IPS-NIHi7 (cell line): Measurements from ENCODE around the gene GNG7.
"Not testable (repeated sequence)": the region's sequence is repeated elsewhere in the genome, so short reads cannot be mapped to it uniquely, and the experiment has no call there.

Experiments used
- DNase-seq: peaks from one replicate; pipeline ENCODE4 v3.0.0; 2012; ENCODE audit warnings: mixed read lengths; ENCODE audit errors: extremely low spot score

The GNG7 gene

GRCh38 chr19:2534423-2535013, 168.0 kb downstream of the GNG7 start:
- DNase-seq = no peak

DNA sequence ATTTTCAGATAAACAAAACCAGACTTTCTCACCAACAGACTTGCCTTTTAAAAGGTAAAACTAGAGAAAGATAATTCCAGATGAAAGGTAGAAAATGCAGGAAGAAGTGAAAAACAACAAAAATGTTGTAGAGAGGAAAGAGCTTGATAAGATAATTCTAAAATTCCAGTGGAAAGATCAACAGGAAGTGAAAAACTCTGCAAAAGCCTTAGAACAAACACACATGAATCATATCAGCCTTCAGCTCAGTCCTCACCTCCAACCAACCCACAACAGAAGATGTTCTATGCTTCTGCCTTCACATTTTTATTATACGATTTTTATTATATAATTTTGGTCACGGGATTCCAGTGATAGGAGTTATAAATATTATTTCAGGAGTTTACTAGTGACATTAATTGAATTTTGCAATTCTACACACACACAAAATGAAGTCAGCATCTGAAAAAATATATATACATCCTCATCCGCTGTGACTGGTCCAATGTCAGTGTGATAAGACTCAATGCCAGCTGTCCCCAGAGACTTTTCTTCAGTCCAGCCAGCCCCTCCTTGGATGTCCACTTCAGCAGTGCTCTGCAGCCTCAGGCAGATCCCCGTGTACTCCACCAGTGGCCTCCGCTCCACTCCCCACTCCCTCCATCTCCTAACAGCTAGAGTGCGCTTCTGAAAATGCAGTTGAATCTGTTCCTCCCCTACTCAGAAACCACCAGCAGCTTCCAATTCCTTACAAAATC, 168.6 kb downstream of the GNG7 start:
- DNase-seq = no peak

DNA sequence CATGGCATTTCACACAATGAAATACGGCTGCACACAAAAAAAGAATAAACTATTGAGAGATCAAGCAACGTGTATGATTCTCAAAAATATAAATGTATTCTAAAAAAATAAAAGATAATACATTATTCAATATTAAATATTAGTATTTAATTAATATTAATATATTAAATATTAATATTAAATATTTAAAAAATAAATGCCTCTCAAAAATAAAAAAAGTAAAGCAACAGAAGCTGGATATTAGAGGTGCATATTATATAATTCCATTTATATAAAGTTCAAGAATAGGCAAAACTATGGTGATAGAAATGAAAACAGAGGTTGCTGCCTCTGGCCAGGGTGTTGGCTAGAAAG, 169.4 kb downstream of the GNG7 start:
- no peak for DNase-seq

- DNase-seq = no peak
Observed at GRCh38 chr19:2532252-2533071, 170.0 kb downstream of the GNG7 start.

DNA sequence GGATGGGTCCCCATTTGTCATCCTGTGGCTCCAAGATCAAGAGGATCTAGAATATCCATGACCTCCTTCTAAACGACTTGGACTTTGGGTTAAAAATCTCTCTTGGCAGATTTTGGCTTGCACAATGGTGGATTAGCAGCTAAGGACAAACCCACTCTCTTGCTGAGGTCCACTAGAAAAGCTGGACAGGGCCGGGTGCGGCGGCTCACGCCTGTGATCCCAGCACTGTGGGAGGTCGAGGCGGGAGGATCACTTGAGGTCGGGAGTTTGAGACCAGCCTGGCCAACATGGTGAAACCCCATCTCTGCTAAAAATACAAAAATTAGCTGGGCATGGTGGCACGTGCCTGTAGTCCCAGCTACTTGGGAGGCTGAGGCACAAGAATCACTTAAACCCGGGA, 172.6 kb downstream of the GNG7 start:
- not testable (repeated sequence) for DNase-seq

DNA sequence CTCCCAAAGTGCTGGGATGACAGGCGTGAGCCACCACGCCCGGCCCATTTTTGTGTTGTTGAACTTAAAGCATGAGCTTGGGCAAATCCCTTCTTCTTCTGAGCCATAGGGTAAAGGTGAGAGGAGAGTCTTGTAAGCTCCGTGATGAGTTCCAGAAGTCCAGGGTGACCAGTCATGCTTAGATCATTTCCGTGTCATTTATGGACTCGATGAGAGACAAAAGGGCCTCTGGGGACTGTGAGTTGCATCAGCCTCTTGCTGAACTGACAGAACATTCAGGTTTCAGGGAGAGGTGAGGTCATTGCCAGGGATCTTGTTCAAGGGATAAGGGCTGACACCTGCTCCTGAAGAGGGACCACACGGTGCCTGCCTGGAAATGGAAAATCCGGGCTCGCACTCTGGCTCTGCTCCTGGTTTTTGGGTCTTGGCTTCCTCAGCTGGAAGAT, 173.0 kb downstream of the GNG7 start:
- no peak for DNase-seq

DNA sequence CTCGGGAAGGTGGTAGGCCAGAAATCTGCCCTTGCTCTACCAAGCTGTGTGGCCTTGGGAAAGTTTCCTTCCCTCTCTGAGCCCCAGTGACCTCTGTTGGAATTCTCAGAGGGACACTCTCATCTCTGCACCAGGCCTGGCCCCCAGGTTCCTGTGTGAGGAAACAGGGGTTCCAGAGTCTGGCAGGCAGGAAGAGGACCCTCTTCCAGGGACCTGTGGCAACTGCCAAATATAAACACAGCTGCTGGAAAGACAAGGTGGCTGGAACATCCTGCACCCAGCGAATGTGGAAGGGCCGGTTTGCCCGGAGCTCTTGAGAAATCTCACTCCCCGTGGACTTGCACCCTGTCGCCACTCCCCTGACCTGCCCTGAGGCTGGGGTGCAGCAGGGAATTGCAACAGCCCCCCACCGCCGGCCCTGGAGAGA, 173.8 kb downstream of the GNG7 start:
- no peak for DNase-seq

- no peak for DNase-seq
Observed at GRCh38 chr19:2527686-2528085, 174.8 kb downstream of the GNG7 start.

DNA sequence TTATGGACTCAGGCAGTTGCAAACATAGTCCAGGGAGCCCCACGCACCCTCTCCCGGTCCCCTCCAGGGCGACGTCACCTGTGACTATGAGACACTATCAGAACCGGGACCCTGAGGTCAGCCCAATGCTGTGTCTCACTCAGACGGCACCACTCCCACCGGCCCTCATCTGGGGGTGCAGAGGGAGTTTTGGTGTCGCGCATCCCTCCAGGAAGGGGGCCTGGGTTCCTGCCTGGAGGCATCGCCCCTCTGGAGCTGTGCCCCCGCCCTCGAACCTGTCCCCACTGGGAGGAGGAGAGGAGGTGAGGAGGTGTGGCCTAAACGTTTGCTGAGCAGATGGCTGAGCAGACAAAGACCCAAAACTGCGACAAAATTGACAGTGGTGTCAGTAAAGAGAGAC, 175.3 kb downstream of the GNG7 start:
- DNase-seq = no peak

DNA sequence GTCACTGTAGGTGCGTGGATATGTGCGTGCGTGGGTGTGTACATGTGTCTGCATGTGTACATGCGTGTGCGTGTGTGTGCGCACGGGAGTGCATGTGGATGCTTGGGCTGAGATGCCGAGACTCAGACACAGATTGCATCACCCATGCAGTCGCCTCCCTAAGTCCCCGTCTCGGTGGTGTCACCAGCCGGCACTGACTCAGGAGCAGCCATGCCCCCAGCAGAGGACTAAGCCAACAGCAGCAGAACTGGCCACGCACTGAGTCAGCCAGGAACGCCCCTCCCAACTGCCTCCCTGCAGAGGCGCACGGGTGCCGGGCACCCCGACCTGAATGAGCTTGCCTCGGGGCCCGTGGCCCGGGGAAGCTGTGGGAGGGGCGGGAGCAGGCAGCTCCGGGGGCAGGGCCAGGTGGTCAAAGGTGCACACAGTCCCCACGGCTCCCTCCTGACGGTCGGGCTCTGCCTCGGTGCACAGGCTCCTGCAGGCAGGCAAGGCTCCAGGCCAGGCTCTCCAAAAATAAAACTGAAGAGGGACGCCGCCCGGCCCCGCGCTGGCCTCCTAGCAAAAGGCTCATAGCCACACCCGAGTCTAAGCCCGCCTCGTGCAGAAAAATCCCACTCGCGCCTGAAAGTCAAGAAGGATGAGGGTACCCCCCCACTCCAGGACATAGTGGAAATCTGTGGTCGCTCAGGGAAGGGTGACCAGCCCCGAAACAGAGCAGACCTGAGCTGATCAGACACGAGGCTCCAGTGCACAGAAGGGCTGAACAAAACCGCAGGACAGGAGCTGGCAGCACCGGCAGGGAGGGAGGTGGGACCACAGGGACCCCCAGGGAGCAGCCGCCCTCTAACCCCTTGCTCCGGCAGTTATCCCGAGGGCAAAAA, 177.4 kb downstream of the GNG7 start:
- DNase-seq = no peak

GRCh38 chr19:2524361-2524839, 178.1 kb downstream of the GNG7 start:
- DNase-seq = no peak

- DNase-seq = no peak
Observed at GRCh38 chr19:2523630-2524311, 178.7 kb downstream of the GNG7 start.

GRCh38 chr19:2519482-2519881, 183.0 kb downstream of the GNG7 start:
- DNase-seq = no peak

DNA sequence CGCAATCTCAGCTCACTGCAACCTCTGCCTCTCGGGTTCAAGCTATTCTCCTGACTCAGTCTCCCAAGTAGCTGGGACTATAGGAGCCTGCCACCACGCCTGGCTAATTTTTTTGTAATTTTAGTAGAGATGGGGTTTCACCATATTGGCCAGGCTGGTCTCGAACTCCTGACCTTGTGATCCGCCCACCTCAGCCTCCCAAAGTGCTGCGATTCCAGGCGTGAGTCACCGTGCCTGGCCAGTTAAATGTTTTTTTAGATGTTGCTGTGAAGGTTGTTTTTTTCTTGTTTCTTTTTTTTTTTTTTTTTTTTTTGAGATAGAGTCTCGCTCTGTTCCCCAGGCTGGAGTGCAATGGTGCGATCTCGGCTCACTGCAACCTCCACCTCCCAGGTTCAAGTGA, 183.6 kb downstream of the GNG7 start:
- DNase-seq = not testable (repeated sequence)

- no peak for DNase-seq
Observed at GRCh38 chr19:2517881-2518601, 184.5 kb downstream of the GNG7 start.

DNA sequence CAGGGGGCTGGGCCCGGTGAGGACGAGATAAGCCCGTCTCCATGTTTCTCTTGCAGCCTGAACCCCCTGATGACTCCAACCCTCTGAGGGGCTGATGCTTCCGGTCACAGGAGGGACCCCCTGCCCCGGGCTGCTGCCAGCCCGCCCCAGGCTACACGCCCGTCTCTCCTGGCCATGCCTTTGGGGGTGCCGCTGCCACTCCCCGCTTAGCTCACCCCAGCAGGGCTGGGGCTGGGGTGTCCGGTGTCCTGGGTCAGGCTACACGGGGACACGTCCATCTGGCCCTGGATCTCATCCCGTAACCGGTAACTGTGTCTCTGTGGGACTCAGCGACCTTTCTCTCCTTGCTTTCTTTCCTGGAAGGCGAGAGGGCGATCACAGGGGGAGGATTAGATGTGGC, 185.8 kb downstream of the GNG7 start:
- DNase-seq = no peak

DNA sequence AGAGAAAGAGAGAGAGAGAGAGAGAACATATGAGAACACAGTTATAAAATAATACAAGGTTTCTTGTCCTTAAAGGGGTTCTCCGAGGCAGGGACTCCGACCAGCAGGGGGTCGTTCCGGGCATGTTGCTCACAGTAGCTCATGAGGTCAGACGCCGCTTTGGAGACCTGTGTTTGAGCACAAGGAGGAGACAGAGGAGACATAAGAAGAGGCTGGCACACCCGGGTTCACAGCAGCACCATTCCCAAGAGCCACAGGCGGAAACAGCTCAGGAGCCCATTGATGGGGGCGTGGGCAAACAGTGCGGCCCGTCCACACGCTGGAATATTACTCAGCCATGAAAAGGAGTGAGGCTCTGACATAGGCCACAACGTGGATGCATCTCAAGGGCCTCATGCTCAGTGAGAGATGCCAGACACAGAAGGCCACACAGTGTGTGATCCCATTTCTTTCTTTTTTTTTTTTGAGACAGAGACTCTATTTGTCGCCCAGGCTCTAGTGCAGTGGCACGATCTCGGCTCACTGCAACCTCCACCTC, 187.4 kb downstream of the GNG7 start:
- DNase-seq = no peak

DNA sequence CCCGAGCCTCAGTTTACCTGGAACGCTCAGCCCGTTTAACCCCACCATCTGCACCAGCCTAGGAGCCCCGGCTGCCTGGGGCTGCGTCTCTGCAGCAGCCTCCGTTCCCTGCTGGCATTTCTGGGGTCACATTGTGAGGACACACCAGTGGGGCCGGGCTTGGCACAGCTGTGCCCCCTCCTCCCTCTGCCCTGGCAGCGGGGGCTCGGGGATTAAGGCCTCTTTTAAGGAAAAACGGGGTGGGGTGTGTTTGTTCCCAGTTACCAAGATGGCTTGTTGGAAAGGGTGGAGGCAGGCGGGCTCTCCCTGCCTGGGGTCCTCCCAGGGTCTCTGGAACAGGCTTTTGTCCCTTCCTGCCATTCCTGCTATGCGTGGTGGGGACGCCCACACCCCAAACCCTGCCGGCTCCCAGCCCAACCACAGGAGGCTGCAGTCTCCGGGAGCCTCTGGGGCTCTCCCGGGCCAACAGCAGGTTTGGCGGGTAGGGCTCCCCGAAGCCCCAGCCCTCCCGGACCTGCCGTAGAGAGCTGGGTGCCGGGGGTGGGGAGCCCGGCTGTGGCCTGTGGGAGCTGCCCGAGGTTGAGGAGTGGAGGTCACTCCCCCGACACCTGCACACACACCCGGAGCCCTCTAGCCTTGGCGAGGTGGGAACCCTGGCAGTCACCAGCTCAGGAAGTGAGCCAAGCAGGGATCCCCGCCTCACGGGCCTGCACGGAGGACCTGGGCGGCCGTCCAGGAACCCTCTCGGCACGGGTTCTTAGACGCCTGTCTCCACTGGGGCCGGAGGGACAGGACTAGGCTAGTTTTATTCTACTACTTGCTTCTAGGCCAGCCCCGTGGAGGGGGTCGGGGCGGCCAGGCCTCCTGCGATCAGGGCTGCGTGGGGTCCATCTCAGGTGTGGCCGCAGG, 189.7 kb downstream of the GNG7 start:
- DNase-seq = no peak

- no peak for DNase-seq
Observed at GRCh38 chr19:2511991-2512390, 190.5 kb downstream of the GNG7 start.
